Esophagus muscularis mucosa (tissue), 4 donors: ENCODE measurements around the gene GPR12. TPM values are rescaled to one million over a fixed set of nuclear protein-coding genes. Genes with fewer than 3 reads are reported as not detected.

Source experiments
- DNase-seq: peaks from one replicate; pipeline ENCODE4 v3.0.0-alpha.2; 2017; ENCODE audit errors: extremely low spot score
- H3K27ac ChIP-seq, 4 donors: fragments of 200-600 bp; sonication (generic); replicated peaks in 1 of 4; 1 replicate in 3 of 4; 2 replicates in 1 of 4; pipeline ENCODE4 v1.5.1; 2016 to 2019; ENCODE audit warnings: mild to moderate bottlenecking in 1 of 4
- H3K27me3 ChIP-seq, 4 donors: fragments of 200-600 bp; sonication (generic); one replicate each; pipeline versions ENCODE4 v1.5.1 to v1.6.0; 2016 to 2019
- H3K36me3 ChIP-seq, 4 donors: fragments of 200-600 bp; sonication (generic); one replicate each; pipeline ENCODE4 v1.5.1; 2016 to 2019
- H3K4me1 ChIP-seq, 4 donors: fragments of 200-600 bp; sonication (generic); one replicate each; pipeline ENCODE4 v1.5.1; 2016 to 2019
- H3K4me3 ChIP-seq, 4 donors: fragments of 200-600 bp; sonication (generic); 1 replicate in 2 of 4; 2 replicates in 2 of 4; pipeline ENCODE4 v1.5.1; 2016 to 2019; ENCODE audit warnings: mild to moderate bottlenecking in 4 of 4, moderate library complexity in 1 of 4
- H3K9me3 ChIP-seq, 4 donors: fragments of 200-600 bp; sonication (generic); 1 replicate in 3 of 4; 2 replicates in 1 of 4; pipeline ENCODE4 v1.5.1; 2016 to 2019
- EP300 ChIP-seq: sonication (generic); formaldehyde crosslinking; IDR thresholded peaks from one replicate; pipeline ENCODE4 v1.6.1; 2017; ENCODE audit warnings: antibody characterized with exemption
- POLR2A ChIP-seq: fragments of 450-650 bp; IDR thresholded peaks from one replicate; pipeline ENCODE4 v1.6.1; 2017; ENCODE audit warnings: antibody characterized with exemption, moderate library complexity, mild to moderate bottlenecking, low read depth
- POLR2AphosphoS5 ChIP-seq, 2 donors: sonication (generic); formaldehyde crosslinking; IDR thresholded peaks; one replicate each; pipeline ENCODE4 v1.6.1; 2017; ENCODE audit warnings: antibody characterized with exemption in 2 of 2
- WGBS: methylation state at CpG from one replicate; pipeline ENCODE4 v1.1.5; 2018; 5-methylcytosine and 5-hydroxymethylcytosine counted together
- intact Hi-C: fragments of 100-400 bp; cut with DNase I; formaldehyde crosslinking; loops from one replicate; pipeline ENCODE4 v1.15.1; 2023
- total RNA-seq, 4 donors: library from RNA; depleted of rRNA; stranded (reverse); fragments of >200 nt; gene quantifications; one replicate each; pipeline versions ENCODE4 v1.1.0 to v1.2.1, GENCODE V29; 2016
- TF ChIP-seq, protein P1 (sequence below), 3 experiments: fragments of 200-600 bp in 2 of 3; fragments of 450-650 bp in 1 of 3; sonication (generic) in 2 of 3; IDR thresholded peaks; one replicate each; pipeline ENCODE4 v1.5.1; 2017 to 2019; ENCODE audit warnings: antibody characterized with exemption in 3 of 3, mild to moderate bottlenecking in 2 of 3, moderate library complexity in 1 of 3

The GPR12 gene
- total RNA-seq, 4 donors from 2014 or later, result 0.11 to 0.26 (median 0.17) TPM; not detected in 1

GRCh38 chr13:26760832-26761582 lies 421 bp upstream of the GPR12 start:
- peaks cover 0 to 77% (median 20%) of the 10 kb centered on the region in 4 donors for H3K27me3 ChIP-seq
- TF ChIP-seq POLR2A (no peak), EP300 (no peak), POLR2AphosphoS5 (IDR thresholded peaks at IDR 0.05) (no peak)

GRCh38 chr13:26759249-26759906 lies 1.2 kb downstream of the GPR12 start:
- peak overlapping the region; percentile 43 to 56 (median 46) for H3K4me3 ChIP-seq
- whole genome bisulfite sequencing, result 75% methylated on average over 22 of the region's 27 CpGs
- no peak for TF ChIP-seq EP300
- no peak for TF ChIP-seq POLR2A
- TF ChIP-seq, protein P1, sequence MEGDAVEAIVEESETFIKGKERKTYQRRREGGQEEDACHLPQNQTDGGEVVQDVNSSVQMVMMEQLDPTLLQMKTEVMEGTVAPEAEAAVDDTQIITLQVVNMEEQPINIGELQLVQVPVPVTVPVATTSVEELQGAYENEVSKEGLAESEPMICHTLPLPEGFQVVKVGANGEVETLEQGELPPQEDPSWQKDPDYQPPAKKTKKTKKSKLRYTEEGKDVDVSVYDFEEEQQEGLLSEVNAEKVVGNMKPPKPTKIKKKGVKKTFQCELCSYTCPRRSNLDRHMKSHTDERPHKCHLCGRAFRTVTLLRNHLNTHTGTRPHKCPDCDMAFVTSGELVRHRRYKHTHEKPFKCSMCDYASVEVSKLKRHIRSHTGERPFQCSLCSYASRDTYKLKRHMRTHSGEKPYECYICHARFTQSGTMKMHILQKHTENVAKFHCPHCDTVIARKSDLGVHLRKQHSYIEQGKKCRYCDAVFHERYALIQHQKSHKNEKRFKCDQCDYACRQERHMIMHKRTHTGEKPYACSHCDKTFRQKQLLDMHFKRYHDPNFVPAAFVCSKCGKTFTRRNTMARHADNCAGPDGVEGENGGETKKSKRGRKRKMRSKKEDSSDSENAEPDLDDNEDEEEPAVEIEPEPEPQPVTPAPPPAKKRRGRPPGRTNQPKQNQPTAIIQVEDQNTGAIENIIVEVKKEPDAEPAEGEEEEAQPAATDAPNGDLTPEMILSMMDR (IDR thresholded peaks at IDR 0.05), result no peak
- TF ChIP-seq POLR2AphosphoS5 (IDR thresholded peaks at IDR 0.05), result no peak
- intact Hi-C loops, result no loop called here
- H3K36me3 ChIP-seq, result no peaks in the 10 kb centered on the region
- no peak overlapping the region for H3K27ac ChIP-seq
- no peak for DNase-seq
- H3K4me1 ChIP-seq, result peaks cover 6 to 17% (median 14%) of the 10 kb centered on the region in 4 donors
- H3K9me3 ChIP-seq, result no peaks in the 10 kb centered on the region
- H3K27me3 ChIP-seq, result peaks cover 0 to 71% (median 20%) of the 10 kb centered on the region in 4 donors

More at GRCh38 chr13:26760832-26761582, 421 bp upstream of the GPR12 start:
- Histone ChIP-seq H3K4me3 (peak overlapping the region; percentile 43 to 56 (median 46)), H3K27ac (no peak overlapping the region), H3K9me3 (no peaks in the 10 kb centered on the region), H3K4me1 (peaks cover 6 to 17% (median 14%) of the 10 kb centered on the region in 4 donors), H3K36me3 (no peaks in the 10 kb centered on the region)
- intact Hi-C loops, result no loop called here
- no peak for DNase-seq
- WGBS, result 55% methylated on average over 7 of the region's 41 CpGs

- DNase-seq, result no peak
- peaks cover 0 to 70% (median 20%) of the 10 kb centered on the region in 4 donors for H3K27me3 ChIP-seq
- no peak for TF ChIP-seq POLR2AphosphoS5 (IDR thresholded peaks at IDR 0.05)
- H3K9me3 ChIP-seq, result no peaks in the 10 kb centered on the region
- H3K4me3 ChIP-seq, result no peak overlapping the region
- H3K4me1 ChIP-seq, result peaks cover 6 to 17% (median 14%) of the 10 kb centered on the region in 4 donors
- no peaks in the 10 kb centered on the region for H3K36me3 ChIP-seq
- intact Hi-C loops, result no loop called here
- WGBS, result 79% methylated on average over 18 of the region's 18 CpGs
- H3K27ac ChIP-seq, result no peak overlapping the region
These were observed 2.0 kb downstream of the GPR12 start for GRCh38 chr13:26758496-26759157.

DNA sequence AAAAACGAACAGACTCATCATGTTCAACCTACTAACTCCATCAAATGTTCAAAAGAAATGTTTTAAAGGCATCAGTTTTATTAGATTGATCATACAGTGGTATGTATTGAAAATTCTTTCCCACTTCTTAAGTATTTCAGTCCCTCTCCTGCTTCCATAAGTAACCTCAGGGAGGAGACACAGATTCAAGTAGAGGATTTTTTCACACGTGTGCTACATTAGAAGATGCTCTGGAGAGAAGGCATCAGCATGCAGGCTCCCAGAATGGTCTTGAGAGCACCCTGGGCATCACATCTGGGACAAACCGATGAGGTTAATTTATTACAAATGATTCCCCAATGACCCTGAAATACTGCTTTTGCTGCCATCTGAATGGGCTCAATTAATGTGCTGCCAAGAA lies 3.6 kb downstream of the GPR12 start:
- intact Hi-C loops, result no loop called here
- H3K4me3 ChIP-seq, result no peak overlapping the region
- H3K9me3 ChIP-seq, result no peaks in the 10 kb centered on the region
- 58% methylated on average over 3 of the region's 3 CpGs for WGBS
- TF ChIP-seq EP300 (no peak), POLR2AphosphoS5 (IDR thresholded peaks at IDR 0.05) (no peak), POLR2A (no peak)
- TF ChIP-seq, protein P1 (IDR thresholded peaks at IDR 0.05), result no peak
- H3K4me1 ChIP-seq, result peaks cover 6 to 17% (median 14%) of the 10 kb centered on the region in 4 donors
- H3K27me3 ChIP-seq, result peaks cover 0 to 56% (median 18%) of the 10 kb centered on the region in 4 donors
- H3K27ac ChIP-seq, result no peak overlapping the region
- DNase-seq, result no peak
- H3K36me3 ChIP-seq, result no peaks in the 10 kb centered on the region

- Histone ChIP-seq H3K27me3 (peaks cover 0 to 28% (median 3%) of the 10 kb centered on the region in 4 donors), H3K4me1 (no peaks in the 10 kb centered on the region), H3K4me3 (no peak overlapping the region), H3K36me3 (no peaks in the 10 kb centered on the region), H3K9me3 (no peaks in the 10 kb centered on the region), H3K27ac (no peak overlapping the region)
- 83% methylated on average over 2 of the region's 2 CpGs for WGBS
- intact Hi-C loops, result no loop called here
- DNase-seq, result no peak
- TF ChIP-seq, protein P1 (IDR thresholded peaks at IDR 0.05), result no peak
- TF ChIP-seq EP300 (no peak), POLR2A (no peak), POLR2AphosphoS5 (IDR thresholded peaks at IDR 0.05) (no peak)
These were observed 7.9 kb downstream of the GPR12 start for GRCh38 chr13:26752671-26753070.
